ENCODE measurements around the gene C5orf63.
"Not testable (repeated sequence)": the region's sequence is repeated elsewhere in the genome, so short reads cannot be mapped to it uniquely, and the experiment has no call there.

Gene C5orf63

DNA sequence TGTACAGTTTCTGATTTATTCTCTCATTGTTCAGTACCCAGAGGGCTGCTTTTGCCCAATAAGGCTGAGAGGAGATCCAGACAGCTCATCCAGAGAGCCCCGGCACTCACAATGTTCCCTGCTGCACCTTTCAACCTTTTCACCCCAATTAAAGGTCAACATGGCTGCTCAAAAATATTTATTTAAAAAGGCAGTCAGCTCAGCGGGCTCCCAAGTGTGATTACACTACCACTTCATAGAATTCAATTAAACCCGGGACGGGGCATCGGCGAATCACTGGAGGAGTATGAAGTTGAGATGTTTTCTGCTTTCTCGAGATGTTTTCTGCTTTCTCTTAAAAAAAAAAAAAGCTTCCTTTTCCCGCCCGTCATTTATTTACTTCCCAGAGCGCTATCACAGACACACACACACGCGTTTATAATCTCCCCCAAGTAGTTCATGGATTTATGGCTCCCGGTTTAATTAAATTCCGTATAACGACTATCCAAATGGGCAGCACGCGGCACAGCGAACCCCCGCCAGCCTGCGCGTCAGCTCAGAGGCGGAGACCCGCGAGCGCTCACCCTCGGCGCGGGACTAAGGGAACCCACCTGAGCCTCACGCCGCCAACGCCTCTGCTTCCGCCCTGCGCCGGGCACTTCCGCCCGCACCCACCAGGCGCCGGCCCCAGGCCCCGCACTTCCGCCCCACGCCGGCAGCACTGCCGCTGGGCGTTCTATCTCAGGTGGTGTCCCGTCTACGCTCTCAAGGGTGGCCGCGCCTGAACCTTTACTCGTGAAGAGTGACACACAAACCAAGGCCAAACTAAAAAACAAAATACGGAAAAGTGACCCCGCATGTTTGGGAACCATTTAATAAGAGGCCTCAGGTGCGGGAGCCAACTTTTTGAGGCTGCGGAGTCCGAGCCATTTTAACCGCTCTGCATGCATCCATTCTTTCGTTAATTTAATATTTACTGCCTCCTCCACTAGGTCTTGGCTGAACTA lies at the start of gene C5orf63:
Gene C5orf63 (minus strand): TSS at position 642 of the 986 bp plus-strand sequence. CDS start 14,507 bp downstream, outside the sequence.
- DNase-seq: no peak

GRCh38 chr5:127112347-127112864 lies 39.1 kb upstream of the C5orf63 start:
- no peak for DNase-seq

- DNase-seq: no peak
Measured at GRCh38 chr5:127111112-127111511, 37.8 kb upstream of the C5orf63 start.

- not testable (repeated sequence) for DNase-seq
Measured at GRCh38 chr5:127108624-127109260, 35.4 kb upstream of the C5orf63 start.

- DNase-seq: no peak
Measured at GRCh38 chr5:127101935-127102334, 28.6 kb upstream of the C5orf63 start.

GRCh38 chr5:127101533-127101932 lies 28.2 kb upstream of the C5orf63 start:
- DNase-seq: no peak

GRCh38 chr5:127098241-127098640 lies 24.9 kb upstream of the C5orf63 start:
- no peak for DNase-seq

DNA sequence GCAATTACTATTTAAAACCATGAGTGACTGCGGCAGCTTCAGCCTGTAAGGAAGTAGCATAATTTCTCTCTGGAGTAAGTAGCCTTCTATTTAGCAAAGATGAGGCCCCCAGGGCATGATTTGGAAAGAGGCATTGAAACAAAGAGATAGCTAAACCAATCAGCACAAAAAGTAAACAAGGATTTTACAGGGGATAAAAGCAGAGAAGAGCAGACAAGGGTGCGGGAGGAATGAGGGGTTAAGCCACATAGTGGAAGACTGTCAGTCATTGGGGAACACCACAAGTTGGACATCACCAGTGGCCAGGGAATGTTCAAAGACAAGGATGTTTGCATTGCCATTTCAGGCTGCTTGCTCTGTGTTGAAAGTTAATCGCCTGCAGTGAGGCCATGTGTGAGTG lies 24.0 kb upstream of the C5orf63 start:
- DNase-seq: no peak

DNA sequence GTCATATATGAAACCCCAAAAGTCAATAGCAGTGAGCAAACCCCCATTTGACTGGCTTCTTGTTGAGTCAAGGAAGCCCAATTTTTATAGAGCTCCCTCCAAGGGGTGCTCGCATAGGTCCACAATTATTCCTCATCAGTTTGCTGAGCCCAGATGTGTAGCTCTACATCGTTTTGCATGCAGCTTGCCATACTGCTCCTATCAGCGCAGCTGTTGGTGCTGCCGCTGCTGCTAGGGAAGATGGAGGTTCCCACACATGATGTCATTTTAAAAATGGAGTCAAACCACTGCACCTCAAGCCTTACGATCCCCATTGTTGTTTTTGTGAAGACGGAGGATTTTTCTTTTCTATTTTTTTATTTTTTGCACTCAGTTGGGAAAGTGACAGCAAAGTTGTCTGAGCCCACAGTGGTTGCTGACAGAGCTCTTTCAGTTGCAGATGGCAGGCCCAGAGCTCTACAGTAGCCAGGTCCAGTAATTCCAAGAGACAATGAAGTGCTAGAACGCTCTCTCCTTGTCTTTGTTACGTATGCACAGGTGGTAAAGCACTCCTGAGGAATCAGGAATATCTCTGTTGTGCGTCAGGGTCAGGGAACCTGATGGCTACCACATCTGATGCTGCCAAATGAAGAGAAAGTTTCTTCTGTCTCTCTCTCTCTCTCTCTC lies 23.2 kb upstream of the C5orf63 start:
- no peak for DNase-seq

- no peak for DNase-seq
Measured at GRCh38 chr5:127094161-127094814, 21.0 kb upstream of the C5orf63 start.

GRCh38 chr5:127092690-127093089 lies 19.4 kb upstream of the C5orf63 start:
- DNase-seq: no peak

DNA sequence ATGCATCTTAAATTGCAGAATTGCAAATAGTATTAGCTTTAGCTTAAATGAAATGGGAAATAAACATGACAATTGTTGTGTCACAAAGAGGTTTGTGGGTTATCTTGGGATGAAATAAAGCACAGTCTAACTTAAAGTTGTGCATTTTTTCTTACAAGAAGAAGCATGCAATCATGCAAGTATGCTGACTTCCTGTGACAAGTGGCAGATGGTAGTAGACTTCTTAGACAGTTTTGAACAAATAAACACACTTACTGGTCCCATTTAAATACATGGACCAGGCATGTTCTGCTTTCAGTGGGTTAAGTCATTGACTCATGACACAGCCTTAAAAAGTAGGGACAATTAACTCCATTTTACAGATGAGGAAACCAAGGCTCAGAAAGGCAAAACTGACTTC lies 15.9 kb upstream of the C5orf63 start:
- no peak for DNase-seq

GRCh38 chr5:127088251-127088650 lies 14.9 kb upstream of the C5orf63 start:
- no peak for DNase-seq

GRCh38 chr5:127086589-127086988 lies 13.3 kb upstream of the C5orf63 start:
- DNase-seq: no peak

- no peak for DNase-seq
Measured at GRCh38 chr5:127085796-127086195, 12.5 kb upstream of the C5orf63 start.

DNA sequence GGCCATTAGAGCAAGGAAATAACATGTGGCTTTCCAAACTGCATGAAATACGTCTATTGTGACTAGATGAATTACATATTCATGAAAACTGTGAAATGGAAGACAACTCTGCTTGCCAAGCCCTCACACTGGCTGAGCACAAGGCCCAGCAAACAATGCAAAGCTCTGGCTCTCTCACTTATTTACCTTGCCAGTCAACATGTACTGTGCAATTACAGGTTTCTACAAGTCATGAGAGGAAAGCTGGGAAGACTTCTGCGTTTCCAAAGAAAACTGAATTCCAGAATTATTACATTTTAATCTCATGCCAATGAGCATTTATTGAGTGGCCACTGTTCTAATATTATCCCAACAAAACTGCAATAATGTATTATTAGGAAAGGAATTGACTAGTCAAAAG lies 12.1 kb upstream of the C5orf63 start:
- no peak for DNase-seq

DNA sequence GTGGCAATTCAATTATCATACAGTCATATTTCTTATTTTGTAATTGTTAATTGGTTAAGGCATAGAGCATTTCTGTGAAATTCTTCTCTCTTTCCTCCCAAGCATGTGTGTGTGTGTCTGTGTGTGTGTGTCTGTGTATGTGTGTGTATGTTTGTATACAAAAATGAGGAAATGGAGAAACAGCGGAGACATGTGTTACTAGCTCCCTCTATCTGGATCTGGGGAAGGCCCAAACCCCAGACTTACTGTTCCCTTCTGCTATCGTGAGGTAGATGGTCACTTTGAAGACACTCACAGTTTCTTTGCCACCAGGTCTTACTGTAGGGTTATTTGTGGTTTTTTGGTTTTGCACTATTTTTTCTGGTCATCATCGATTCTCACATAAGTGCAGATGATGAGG lies 11.4 kb upstream of the C5orf63 start:
- DNase-seq: no peak

DNA sequence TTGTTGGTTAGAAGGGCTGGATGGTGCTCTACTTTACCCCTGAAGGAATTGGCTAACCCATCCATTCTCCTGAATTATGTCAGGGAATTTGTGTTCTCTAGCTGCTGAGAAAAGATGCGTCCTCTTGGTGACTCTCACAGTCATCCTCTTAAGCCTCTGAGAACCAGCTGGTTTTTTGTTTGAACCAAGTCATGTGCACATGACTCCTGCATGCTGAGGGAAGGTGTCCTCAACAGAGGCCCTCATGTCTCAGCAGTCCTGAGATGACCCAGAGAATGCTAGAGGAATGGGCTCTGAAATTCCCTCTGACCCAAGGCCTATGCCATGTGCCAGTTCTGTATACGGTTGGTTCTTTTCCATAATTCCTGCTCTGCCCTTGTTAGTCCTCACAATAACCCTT lies 10.4 kb upstream of the C5orf63 start:
- DNase-seq: no peak

DNA sequence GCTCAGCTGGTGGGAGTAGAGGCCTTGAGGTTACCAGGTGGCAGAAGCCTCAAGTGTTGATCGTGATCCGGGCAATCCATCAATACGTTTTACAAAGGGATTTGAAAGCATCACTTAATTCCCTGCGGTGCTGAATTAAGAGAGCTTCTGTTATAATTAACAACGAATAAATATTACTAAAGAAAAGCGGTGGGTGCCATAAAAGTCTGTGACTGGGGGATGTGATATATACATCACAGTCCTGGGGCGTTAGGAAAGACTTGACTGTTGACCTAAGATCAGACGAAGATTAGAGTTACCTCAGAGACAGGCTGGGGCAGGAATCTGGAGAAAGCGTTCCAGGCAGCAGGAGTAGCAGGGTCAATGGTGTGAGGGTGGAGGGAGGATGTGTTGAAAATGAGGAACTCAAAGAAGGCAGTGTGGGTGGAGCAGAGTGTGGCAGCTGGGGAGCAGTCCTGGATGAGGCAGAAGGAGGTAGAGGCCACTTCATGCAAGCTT lies 6.7 kb upstream of the C5orf63 start:
- DNase-seq: no peak

DNA sequence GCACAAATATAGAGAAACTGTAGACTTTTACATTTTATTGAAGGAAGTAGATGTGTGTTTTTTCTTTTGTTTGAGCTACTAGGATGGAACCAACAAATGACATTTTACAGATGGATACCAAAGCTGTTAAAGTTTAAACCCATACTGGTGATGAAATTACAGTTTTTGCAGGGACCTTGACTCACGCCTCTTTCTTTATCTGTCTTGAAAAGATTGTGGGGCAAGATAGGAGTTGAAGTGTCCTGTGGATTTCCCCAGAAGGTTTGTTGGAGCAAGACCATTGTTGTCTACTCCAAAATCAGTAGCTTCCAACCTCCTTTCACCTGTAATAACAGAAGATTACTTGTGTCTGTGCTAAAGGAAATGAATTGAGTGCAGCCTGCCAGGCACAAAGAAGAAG lies 4.1 kb upstream of the C5orf63 start:
- DNase-seq: no peak

DNA sequence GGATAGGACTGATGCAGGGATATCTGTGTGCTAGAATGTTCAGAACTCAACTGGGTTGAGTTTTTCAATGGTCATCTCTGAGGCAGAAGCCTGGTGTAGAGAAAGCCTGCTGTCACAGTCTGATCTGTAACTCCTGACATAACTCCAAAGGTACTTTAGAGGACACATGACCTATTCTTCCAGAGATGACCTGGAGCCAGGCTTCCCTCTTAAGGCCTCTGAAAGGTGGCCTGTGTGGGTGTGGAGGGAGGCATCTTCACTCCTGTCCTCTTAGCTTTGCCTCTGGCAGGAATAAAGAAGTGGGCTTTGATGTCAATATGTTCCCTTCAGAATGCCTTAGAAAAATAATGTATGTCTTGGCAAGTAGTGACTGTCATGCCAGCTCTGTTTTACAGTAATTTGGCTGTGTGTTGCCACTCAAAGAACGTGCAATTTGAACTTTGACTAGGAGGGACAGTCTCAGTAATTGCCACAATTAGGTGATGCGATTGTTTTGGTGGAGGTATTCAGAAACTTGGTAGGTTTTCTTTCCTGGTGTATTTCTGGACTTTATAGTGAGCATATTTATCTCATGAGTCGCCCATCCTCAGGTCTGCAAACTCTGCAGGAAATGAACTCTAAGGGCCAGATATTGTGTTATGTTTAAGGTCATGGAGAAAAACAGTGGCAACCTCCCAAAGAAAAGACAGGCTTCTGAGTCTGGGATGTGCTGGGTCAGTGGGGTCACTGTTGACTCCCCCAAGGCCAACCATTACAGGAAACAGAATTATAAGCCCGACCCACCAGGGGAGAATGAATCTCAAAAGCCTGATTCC lies 3.2 kb upstream of the C5orf63 start:
- DNase-seq: no peak

DNA sequence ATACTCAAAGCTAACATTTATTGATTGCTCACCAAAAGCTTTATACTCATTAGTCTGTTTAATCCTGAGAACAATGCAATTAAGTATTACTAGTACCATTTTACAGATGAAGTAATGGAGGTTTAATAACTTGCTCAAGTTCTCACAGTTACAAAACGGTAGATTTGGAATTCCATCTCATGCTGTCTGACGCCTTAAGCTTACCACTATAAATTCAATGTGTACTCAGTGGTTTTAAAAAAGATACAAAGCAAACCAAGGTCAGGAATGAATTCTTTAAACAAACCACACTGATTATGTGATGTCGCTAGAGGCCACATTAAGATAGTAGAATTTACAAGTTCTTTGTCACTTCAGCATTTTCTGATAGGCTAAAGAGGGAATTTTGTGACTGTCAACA lies 1.2 kb upstream of the C5orf63 start:
- no peak for DNase-seq
